ENCODE results near the gene GOPC. TPM values are rescaled to one million over a fixed set of nuclear protein-coding genes. Genes with fewer than 3 reads are reported as not detected.

Gene GOPC
- total and polyA plus RNA-seq, 2 experiments from 2014 or later = 27.9 to 51.4 TPM

DNA sequence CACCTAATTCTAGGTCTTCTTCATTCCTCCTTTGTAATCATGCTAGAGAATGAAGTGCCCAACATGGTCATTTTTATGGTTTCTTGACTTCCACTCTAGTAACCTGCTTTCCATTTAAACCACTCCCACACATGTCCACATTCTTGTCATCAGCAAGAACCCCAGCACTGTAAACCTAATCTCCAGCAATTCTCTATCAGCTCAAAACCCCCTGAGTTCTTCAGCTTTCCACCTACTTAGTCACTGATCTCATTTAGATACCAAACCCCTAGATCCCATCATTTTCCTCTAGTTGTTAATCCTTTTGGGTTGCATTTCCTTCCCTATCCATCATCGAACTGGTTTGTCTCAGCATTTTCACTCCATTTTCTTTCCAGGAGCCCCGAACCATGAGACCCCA is 49.7 kb downstream of the GOPC start:
- Histone ChIP-seq H3K9me3 (ENCODE audit: low read depth) (no peaks in the 10 kb centered on the region), H3K4me3 (no peak overlapping the region), H3K27ac (no peak overlapping the region), H3K4me1 (ENCODE audit: low read depth) (no peaks in the 10 kb centered on the region), H3K36me3 (no peaks in the 10 kb centered on the region), H3K27me3 (no peaks in the 10 kb centered on the region)
- peak in 1 of 2 donors; percentile 32 for DNase-seq (ENCODE audit: low read depth in 1 of 2, low spot score in 1 of 2)
- TF ChIP-seq, protein P1, sequence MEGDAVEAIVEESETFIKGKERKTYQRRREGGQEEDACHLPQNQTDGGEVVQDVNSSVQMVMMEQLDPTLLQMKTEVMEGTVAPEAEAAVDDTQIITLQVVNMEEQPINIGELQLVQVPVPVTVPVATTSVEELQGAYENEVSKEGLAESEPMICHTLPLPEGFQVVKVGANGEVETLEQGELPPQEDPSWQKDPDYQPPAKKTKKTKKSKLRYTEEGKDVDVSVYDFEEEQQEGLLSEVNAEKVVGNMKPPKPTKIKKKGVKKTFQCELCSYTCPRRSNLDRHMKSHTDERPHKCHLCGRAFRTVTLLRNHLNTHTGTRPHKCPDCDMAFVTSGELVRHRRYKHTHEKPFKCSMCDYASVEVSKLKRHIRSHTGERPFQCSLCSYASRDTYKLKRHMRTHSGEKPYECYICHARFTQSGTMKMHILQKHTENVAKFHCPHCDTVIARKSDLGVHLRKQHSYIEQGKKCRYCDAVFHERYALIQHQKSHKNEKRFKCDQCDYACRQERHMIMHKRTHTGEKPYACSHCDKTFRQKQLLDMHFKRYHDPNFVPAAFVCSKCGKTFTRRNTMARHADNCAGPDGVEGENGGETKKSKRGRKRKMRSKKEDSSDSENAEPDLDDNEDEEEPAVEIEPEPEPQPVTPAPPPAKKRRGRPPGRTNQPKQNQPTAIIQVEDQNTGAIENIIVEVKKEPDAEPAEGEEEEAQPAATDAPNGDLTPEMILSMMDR (IDR thresholded peaks at IDR 0.05; ENCODE audit: low read depth, low read length) = no peak

DNA sequence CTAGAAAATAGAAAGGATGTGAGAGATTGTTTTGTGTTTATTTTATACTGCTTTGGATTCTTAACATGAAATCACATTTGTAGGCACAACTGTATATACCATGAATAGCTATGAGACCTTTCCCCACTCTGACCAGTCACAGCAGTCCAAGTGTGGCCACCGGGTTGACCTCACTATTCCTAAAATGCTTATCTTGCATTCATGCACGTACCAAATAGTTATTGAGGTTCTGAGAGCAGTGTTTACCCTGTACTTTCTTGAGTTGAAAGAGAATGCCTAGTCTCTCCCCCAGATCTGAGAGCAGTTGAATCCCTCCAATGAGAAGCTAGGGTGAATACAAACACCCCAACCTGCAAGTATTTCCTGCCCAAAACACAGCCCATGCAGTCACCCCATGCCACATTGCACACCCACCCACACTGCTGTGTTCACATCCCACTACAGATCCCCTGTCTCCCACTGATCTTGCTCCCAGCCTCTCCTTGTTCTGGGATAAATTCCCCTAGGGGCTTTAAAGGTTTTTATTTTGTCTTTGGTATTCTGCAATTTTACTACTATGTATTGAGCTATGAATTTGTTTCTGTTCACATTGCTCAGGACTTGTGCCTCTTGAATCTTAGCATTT is 51.6 kb downstream of the GOPC start:
- TF ChIP-seq, protein P1 (IDR thresholded peaks at IDR 0.05; ENCODE audit: low read depth, low read length) = no peak
- H3K27ac ChIP-seq = no peak overlapping the region

DNA sequence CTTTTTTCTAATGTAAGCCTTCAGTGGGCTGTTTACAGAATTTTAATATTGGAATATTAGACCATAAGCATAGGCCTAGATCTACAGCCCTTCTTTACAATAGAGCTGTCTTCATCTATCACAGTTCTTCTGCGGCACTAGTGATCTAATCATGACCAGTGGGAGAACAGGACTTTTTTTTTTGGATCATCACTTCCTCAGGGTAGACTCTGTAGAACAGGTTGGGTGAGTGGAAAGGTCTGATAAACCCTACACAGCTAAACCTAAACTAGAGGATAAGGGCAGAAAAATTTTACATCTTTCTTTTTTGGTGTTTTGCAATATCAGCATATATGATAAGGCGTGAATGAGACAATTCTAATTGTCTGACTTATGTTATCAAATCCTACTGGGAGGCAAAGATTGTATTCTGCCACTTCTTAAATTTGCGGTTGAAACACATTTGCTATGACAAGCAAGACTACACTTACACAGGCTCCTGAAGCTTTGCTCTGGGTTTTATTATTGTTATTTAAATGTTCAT is 52.2 kb downstream of the GOPC start:
- no peak for DNase-seq (ENCODE audit: low read depth in 1 of 2, low spot score in 1 of 2)
- TF ChIP-seq, protein P1 (IDR thresholded peaks at IDR 0.05; ENCODE audit: low read depth, low read length) = no peak
- H3K36me3 ChIP-seq = no peaks in the 10 kb centered on the region
- peaks cover 7% of the 10 kb centered on the region for H3K4me1 ChIP-seq (ENCODE audit: low read depth)
- H3K27ac ChIP-seq = no peak overlapping the region
- H3K27me3 ChIP-seq = no peaks in the 10 kb centered on the region
- no peak overlapping the region for H3K4me3 ChIP-seq
- no peaks in the 10 kb centered on the region for H3K9me3 ChIP-seq (ENCODE audit: low read depth)

More for the DNA sequence above, 51.6 kb downstream of the GOPC start:
- DNase-seq (ENCODE audit: low read depth in 1 of 2, low spot score in 1 of 2) = no peak
- H3K4me1 ChIP-seq (ENCODE audit: low read depth) = peaks cover 2% of the 10 kb centered on the region
- H3K9me3 ChIP-seq (ENCODE audit: low read depth) = no peaks in the 10 kb centered on the region
- H3K36me3 ChIP-seq = no peaks in the 10 kb centered on the region
- H3K4me3 ChIP-seq = no peak overlapping the region
- no peaks in the 10 kb centered on the region for H3K27me3 ChIP-seq

DNA sequence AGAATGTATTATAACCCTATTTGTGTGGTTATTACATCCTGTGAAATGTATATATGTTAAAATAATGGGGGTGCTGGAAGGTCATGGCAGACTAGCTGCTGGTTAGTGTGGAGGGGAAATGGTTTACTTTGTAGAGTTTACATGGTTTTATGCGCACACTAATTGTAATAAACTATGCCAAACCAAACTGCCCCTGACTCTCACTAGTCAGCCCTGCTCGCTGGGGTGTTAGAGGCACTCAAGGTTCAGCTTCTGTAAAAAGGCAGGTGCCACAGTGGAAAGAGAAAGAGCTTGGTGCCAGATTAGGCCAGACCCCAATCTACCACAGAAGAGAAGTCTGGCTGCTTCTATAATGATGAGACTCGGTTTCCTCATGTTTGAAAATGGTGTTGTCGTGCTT is 52.7 kb downstream of the GOPC start:
- Histone ChIP-seq H3K27me3 (no peaks in the 10 kb centered on the region), H3K36me3 (no peaks in the 10 kb centered on the region), H3K4me3 (no peak overlapping the region), H3K27ac (no peak overlapping the region), H3K9me3 (ENCODE audit: low read depth) (no peaks in the 10 kb centered on the region), H3K4me1 (ENCODE audit: low read depth) (peaks cover 13% of the 10 kb centered on the region)
- TF ChIP-seq, protein P1 (IDR thresholded peaks at IDR 0.05; ENCODE audit: low read depth, low read length) = no peak
- DNase-seq (ENCODE audit: low read depth in 1 of 2, low spot score in 1 of 2) = no peak

DNA sequence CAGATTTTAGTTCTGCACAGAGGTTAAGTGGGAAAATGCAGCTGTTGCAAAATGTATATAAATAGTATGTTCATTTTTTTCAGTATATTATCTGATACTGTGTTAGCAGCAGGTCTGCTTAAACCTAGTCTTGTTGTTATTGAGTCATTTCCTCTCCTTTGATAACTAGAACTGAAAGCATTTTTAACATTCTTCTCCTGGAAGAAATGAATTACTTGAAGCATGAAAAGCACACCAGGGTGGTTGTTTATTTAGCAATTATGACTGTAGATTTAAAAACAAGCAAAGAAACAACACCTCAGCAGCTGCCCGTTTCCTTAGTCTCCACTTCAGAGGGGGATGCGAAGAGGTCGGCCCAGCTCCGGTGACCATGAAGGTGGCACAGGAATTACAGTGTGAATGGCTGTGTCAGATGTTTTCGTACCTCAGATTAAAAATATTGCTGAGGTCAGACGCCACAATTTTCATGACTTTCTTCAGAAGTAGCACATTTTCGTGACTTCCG is 53.5 kb downstream of the GOPC start:
- peak in 1 of 2 donors; percentile 71 for DNase-seq (ENCODE audit: low read depth in 1 of 2, low spot score in 1 of 2)
- H3K27ac ChIP-seq = no peak overlapping the region
- no peak overlapping the region for H3K4me3 ChIP-seq
- no peaks in the 10 kb centered on the region for H3K27me3 ChIP-seq
- TF ChIP-seq, protein P1 (IDR thresholded peaks at IDR 0.05; ENCODE audit: low read depth, low read length) = no peak
- no peaks in the 10 kb centered on the region for H3K9me3 ChIP-seq (ENCODE audit: low read depth)
- peaks cover 16% of the 10 kb centered on the region for H3K4me1 ChIP-seq (ENCODE audit: low read depth)
- H3K36me3 ChIP-seq = no peaks in the 10 kb centered on the region

Data from cardiac muscle cell (in vitro differentiated cells and primary cell).